H9 (cell line): Measurements from ENCODE around the gene RGS14. TPM values are rescaled to one million over a fixed set of nuclear protein-coding genes. Genes with fewer than 3 reads are reported as not detected.

ENCODE experiments used
- DNase-seq: peaks from one replicate; pipeline ENCODE4 v3.0.0-alpha.2; 2017
- H2AFZ ChIP-seq: one replicate; pipeline ENCODE4 v1.6.1; 2013; ENCODE audit warnings: mild to moderate bottlenecking, low read length, control low read depth, moderate library complexity
- H2AK5ac ChIP-seq: 2 replicates; pipeline ENCODE4 v1.6.1; 2013; ENCODE audit warnings: low read length, control low read depth, mixed read lengths; ENCODE audit not compliant: insufficient read length
- H2BK120ac ChIP-seq: one replicate; pipeline ENCODE4 v1.6.1; 2013; ENCODE audit warnings: low read depth, mild to moderate bottlenecking, low read length, control low read depth, inconsistent platforms; ENCODE audit not compliant: poor library complexity, severe bottlenecking
- H2BK12ac ChIP-seq: 2 replicates; pipeline ENCODE4 v1.6.1; 2013; ENCODE audit warnings: low read length, control low read depth, mixed read lengths, low read depth; ENCODE audit not compliant: insufficient read length
- H2BK15ac ChIP-seq: 2 replicates; pipeline ENCODE4 v1.6.1; 2013; ENCODE audit warnings: low read depth, low read length, control low read depth
- H2BK20ac ChIP-seq: one replicate; pipeline ENCODE4 v1.6.1; 2013; ENCODE audit warnings: low read depth, mild to moderate bottlenecking, low read length, control low read depth, inconsistent platforms; ENCODE audit not compliant: poor library complexity, severe bottlenecking
- H2BK5ac ChIP-seq: 2 replicates; pipeline ENCODE4 v1.6.1; 2013; ENCODE audit warnings: low read length, control low read depth, mixed read lengths; ENCODE audit not compliant: insufficient read length
- H3K14ac ChIP-seq: 2 replicates; pipeline ENCODE4 v1.6.1; 2013; ENCODE audit warnings: low read length, control low read depth; ENCODE audit not compliant: insufficient read depth
- H3K18ac ChIP-seq: 2 replicates; pipeline ENCODE4 v1.6.1; 2013; ENCODE audit warnings: low read depth, mild to moderate bottlenecking, mixed read lengths, low read length, control low read depth; ENCODE audit not compliant: insufficient read length
- H3K23ac ChIP-seq: 2 replicates; pipeline ENCODE4 v1.6.1; 2013; ENCODE audit warnings: low read length, control low read depth, mixed read lengths, low read depth; ENCODE audit not compliant: insufficient read length
- H3K23me2 ChIP-seq: 2 replicates; pipeline ENCODE4 v1.6.1; 2013; ENCODE audit warnings: low read depth, mild to moderate bottlenecking, mixed read lengths, low read length, control low read depth; ENCODE audit not compliant: insufficient read length, poor library complexity, severe bottlenecking
- H3K27ac ChIP-seq: 2 replicates; pipeline ENCODE4 v1.5.1; 2013; ENCODE audit warnings: low read length, control low read depth, mixed read lengths, low read depth; ENCODE audit not compliant: insufficient read length
- H3K27me3 ChIP-seq: 2 replicates; pipeline ENCODE4 v1.6.1; 2013; ENCODE audit warnings: low read length, control low read depth, inconsistent platforms; ENCODE audit not compliant: insufficient read depth
- H3K4ac ChIP-seq: 2 replicates; pipeline ENCODE4 v1.6.1; 2013; ENCODE audit warnings: low read depth, mild to moderate bottlenecking, control low read depth, inconsistent platforms, low read length, moderate library complexity
- H3K4me1 ChIP-seq: 2 replicates; pipeline ENCODE4 v1.6.1; 2013; ENCODE audit warnings: low read length, control low read depth, inconsistent platforms; ENCODE audit not compliant: insufficient read depth
- H3K4me2 ChIP-seq: 2 replicates; pipeline ENCODE4 v1.6.1; 2013; ENCODE audit warnings: low read length, control low read depth, mixed read lengths; ENCODE audit not compliant: insufficient read length, insufficient read depth
- H3K56ac ChIP-seq: 2 replicates; pipeline ENCODE4 v1.6.1; 2013; ENCODE audit warnings: low read depth, mild to moderate bottlenecking, mixed read lengths, low read length, control low read depth; ENCODE audit not compliant: insufficient read length
- H3K79me1 ChIP-seq: 2 replicates; pipeline ENCODE4 v1.6.1; 2013; ENCODE audit warnings: low read depth, mild to moderate bottlenecking, moderate library complexity, low read length, control low read depth, inconsistent platforms; ENCODE audit not compliant: insufficient read depth, poor library complexity, severe bottlenecking
- H3K79me2 ChIP-seq: 2 replicates; pipeline ENCODE4 v1.6.1; 2013; ENCODE audit warnings: low read length, control low read depth, inconsistent platforms; ENCODE audit not compliant: insufficient read depth
- H3K9ac ChIP-seq: 2 replicates; pipeline ENCODE4 v1.6.1; 2013; ENCODE audit warnings: low read length, control low read depth, mixed read lengths; ENCODE audit not compliant: insufficient read length; ENCODE audit errors: extremely low read depth
- H3K9me3 ChIP-seq: one replicate; pipeline ENCODE4 v1.6.1; 2013; ENCODE audit warnings: low read depth, low read length, inconsistent platforms; ENCODE audit not compliant: control insufficient read depth
- H3T11ph ChIP-seq: one replicate; pipeline ENCODE4 v1.6.1; 2013; ENCODE audit warnings: mild to moderate bottlenecking, low read length, control low read depth, inconsistent platforms
- H4K20me1 ChIP-seq: one replicate; pipeline ENCODE4 v1.6.1; 2013; ENCODE audit not compliant: control insufficient read depth, insufficient read length, insufficient read depth
- H4K5ac ChIP-seq: 2 replicates; pipeline ENCODE4 v1.6.1; 2013; ENCODE audit warnings: low read depth, mild to moderate bottlenecking, mixed read lengths, low read length, control low read depth; ENCODE audit not compliant: insufficient read length
- H4K8ac ChIP-seq: replicated peaks from 2 replicates; pipeline ENCODE4 v1.6.1; 2013; ENCODE audit warnings: low read length, control low read depth, mixed read lengths, low read depth; ENCODE audit not compliant: insufficient read length
- H4K91ac ChIP-seq: 2 replicates; pipeline ENCODE4 v1.6.1; 2013; ENCODE audit warnings: low read depth, mild to moderate bottlenecking, moderate library complexity, mixed read lengths, low read length, control low read depth; ENCODE audit not compliant: insufficient read length
- H3K27ac Mint-ChIP-seq, 3 experiments: 2 replicates in 2 of 3; 3 replicates in 1 of 3; pipeline ENCODE4 v1.8.0; 2020 to 2021; ENCODE audit warnings: mixed read lengths in 3 of 3, mild to moderate bottlenecking in 1 of 3, moderate library complexity in 1 of 3
- H3K27me3 Mint-ChIP-seq: 2 replicates; pipeline ENCODE4 v1.8.0; 2021; ENCODE audit warnings: low read depth, mild to moderate bottlenecking, moderate library complexity, mixed read lengths
- H3K36me3 Mint-ChIP-seq, 3 experiments: 2 replicates in 2 of 3; 3 replicates in 1 of 3; pipeline ENCODE4 v1.8.0; 2020 to 2021; ENCODE audit warnings: low read depth in 3 of 3, mixed read lengths in 3 of 3; ENCODE audit not compliant: insufficient read depth in 1 of 3
- H3K4me1 Mint-ChIP-seq, 2 experiments: 2 replicates each; pipeline ENCODE4 v1.8.0; 2020; ENCODE audit warnings: mixed read lengths in 2 of 2
- H3K4me3 Mint-ChIP-seq, 2 experiments: 2 replicates in 1 of 2; 3 replicates in 1 of 2; pipeline ENCODE4 v1.8.0; 2020 to 2021; ENCODE audit warnings: mild to moderate bottlenecking in 2 of 2, mixed read lengths in 2 of 2, moderate library complexity in 1 of 2
- H3K9me3 Mint-ChIP-seq, 2 experiments: 2 replicates in 1 of 2; 3 replicates in 1 of 2; pipeline ENCODE4 v1.8.0; 2020; ENCODE audit warnings: mild to moderate bottlenecking in 2 of 2, mixed read lengths in 2 of 2, moderate library complexity in 1 of 2
- CTCF ChIP-seq: fragments of 200-600 bp; sonication (generic); conservative IDR thresholded peaks from 3 replicates; pipeline ENCODE4 v1.8.0; 2021; ENCODE audit warnings: antibody characterized with exemption, mild to moderate bottlenecking
- WGBS: extraction: QIAGEN DNeasy Blood & Tissue Kit; methylation state at CpG from one replicate; pipeline ENCODE4 v1.1.7; 2013; ENCODE audit warnings: missing lambda C conversion rate, low lambda C conversion rate, mixed read lengths; ENCODE audit not compliant: insufficient read length; ENCODE audit errors: extremely low coverage; 5-methylcytosine and 5-hydroxymethylcytosine counted together
- total RNA-seq: library from RNA; stranded (reverse); gene quantifications from 2 replicates; pipeline ENCODE4 v1.2.1, GENCODE V29; 2021

The RGS14 gene
- total RNA-seq, 1 experiment from 2014 or later: 12.3 TPM

- Histone ChIP-seq H3K9me3 (no peaks in the 10 kb centered on the region), H4K20me1 (no peaks in the 10 kb centered on the region), H2AFZ (no peak overlapping the region), H3K4me2 (no peak overlapping the region), H2AK5ac (no peak overlapping the region), H2BK20ac (no peak overlapping the region), H2BK120ac (no peak overlapping the region), H3K4ac (no peak overlapping the region), H4K91ac (no peak overlapping the region), H3K14ac (no peak overlapping the region), H3K79me2 (no peaks in the 10 kb centered on the region), H3K27me3 (no peaks in the 10 kb centered on the region; the same call in 1 of the 2 replicates), H3K4me1 (peaks cover 11% of the 10 kb centered on the region; the same call in 1 of the 2 replicates), H3T11ph (no peak overlapping the region), H3K18ac (no peak overlapping the region), H2BK12ac (no peak overlapping the region), H3K56ac (no peak overlapping the region), H4K8ac (no peak overlapping the region), H2BK5ac (no peak overlapping the region), H3K27ac (no peak overlapping the region), H3K79me1 (no peaks in the 10 kb centered on the region), H4K5ac (no peak overlapping the region), H3K9ac (no peak overlapping the region), H3K23me2 (peaks cover 10% of the 10 kb centered on the region), H3K23ac (no peak overlapping the region), H2BK15ac (no peak overlapping the region)
- TF ChIP-seq CTCF: peak; percentile 68
- no CpG with 5 or more reads among the region's 5 CpGs for WGBS
- Mint-ChIP-seq H3K27me3 (peaks cover 25% of the 10 kb centered on the region), H3K36me3 (peaks cover 8 to 22% (median 8%) of the 10 kb centered on the region in 3 experiments), H3K4me3 (peak overlapping the region; percentile 24 to 39; a peak in 3 of 5 replicates), H3K4me1 (peaks cover 38 to 66% of the 10 kb centered on the region in 2 experiments), H3K27ac (peak overlapping the region in 2 of 3 experiments; percentile 33 to 42; a peak in 2 of 7 replicates), H3K9me3 (no peaks in the 10 kb centered on the region; a peak in 1 of 5 replicates)
- DNase-seq: no peak
Measured at GRCh38 chr5:177368869-177369644, 11.3 kb downstream of the RGS14 start.
